Hepatocyte (in vitro differentiated cells): ENCODE measurements around the gene ZFAND5. TPM values are rescaled to one million over a fixed set of nuclear protein-coding genes. Genes with fewer than 3 reads are reported as not detected.

Source experiments
- DNase-seq: peaks from one replicate; pipeline ENCODE4 v3.0.0-alpha.2; 2016; ENCODE audit warnings: low spot score
- H2AFZ ChIP-seq: fragments of 200-600 bp; sonication (generic); 2 replicates; pipeline ENCODE4 v1.6.0; 2016; ENCODE audit warnings: antibody characterized with exemption, mild to moderate bottlenecking
- H3K27ac ChIP-seq: fragments of 200-600 bp; sonication (generic); 2 replicates; pipeline ENCODE4 v1.5.1; 2016; ENCODE audit warnings: mild to moderate bottlenecking
- H3K27me3 ChIP-seq: fragments of 200-600 bp; sonication (generic); 2 replicates; pipeline ENCODE4 v1.6.1; 2016
- H3K36me3 ChIP-seq: fragments of 200-600 bp; sonication (generic); replicated peaks from 2 replicates; pipeline ENCODE4 v1.5.1; 2016; ENCODE audit warnings: low read depth; ENCODE audit not compliant: insufficient read depth
- H3K4me1 ChIP-seq: fragments of 200-600 bp; sonication (generic); 2 replicates; pipeline ENCODE4 v1.5.1; 2016; ENCODE audit warnings: mild to moderate bottlenecking, moderate library complexity; ENCODE audit not compliant: insufficient read depth
- H3K4me2 ChIP-seq: fragments of 200-600 bp; sonication (generic); 2 replicates; pipeline ENCODE4 v1.6.0; 2016
- H3K4me3 ChIP-seq: fragments of 200-600 bp; sonication (generic); 2 replicates; pipeline ENCODE4 v1.5.1; 2016; ENCODE audit warnings: mild to moderate bottlenecking
- H3K79me2 ChIP-seq: fragments of 200-600 bp; sonication (generic); 2 replicates; pipeline ENCODE4 v1.6.0; 2017; ENCODE audit warnings: mild to moderate bottlenecking
- H3K9me2 ChIP-seq: fragments of 200-600 bp; sonication (generic); replicated peaks from 2 replicates; pipeline ENCODE4 v1.6.0; 2017; ENCODE audit warnings: mild to moderate bottlenecking; ENCODE audit not compliant: insufficient read depth
- H3K9me3 ChIP-seq: fragments of 200-600 bp; sonication (generic); 2 replicates; pipeline ENCODE4 v1.5.1; 2016; ENCODE audit warnings: low read depth, mild to moderate bottlenecking
- H4K20me1 ChIP-seq: fragments of 200-600 bp; sonication (generic); 2 replicates; pipeline ENCODE4 v1.6.0; 2016; ENCODE audit warnings: mild to moderate bottlenecking; ENCODE audit not compliant: insufficient read depth, poor library complexity, severe bottlenecking
- EZH2 ChIP-seq: fragments of 200-600 bp; sonication (generic); IDR thresholded peaks from 2 replicates; pipeline ENCODE4 v1.6.1; 2016; ENCODE audit warnings: antibody characterized with exemption, mild to moderate bottlenecking, borderline replicate concordance
- EZH2phosphoT487 ChIP-seq: fragments of 200-600 bp; sonication (generic); IDR thresholded peaks from one replicate; pipeline ENCODE4 v1.6.1; 2018; ENCODE audit warnings: antibody characterized with exemption, mild to moderate bottlenecking, low read depth, moderate library complexity; ENCODE audit not compliant: unreplicated experiment, severe bottlenecking
- WGBS: methylation state at CpG from one replicate; pipeline ENCODE4 v1.1.6; 2016; ENCODE audit warnings: low lambda C conversion rate; ENCODE audit errors: missing lambda C conversion rate; 5-methylcytosine and 5-hydroxymethylcytosine counted together
- polyA plus RNA-seq: library from polyadenylated mRNA; unstranded; fragments of >200 nt; fragmentation: Nextera tagmentation; extraction: Ambion mirVana; gene quantifications from 2 replicates; pipeline ENCODE4 v1.2.1, GENCODE V29; 2016
- total RNA-seq: library from RNA; depleted of rRNA; stranded (reverse); fragments of >200 nt; gene quantifications from 2 replicates; pipeline ENCODE4 v1.2.3, GENCODE V29; 2014
- TF ChIP-seq, protein P1 (sequence below): fragments of 200-600 bp; sonication (generic); IDR thresholded peaks from 2 replicates; pipeline ENCODE4 v1.5.1; 2016; ENCODE audit warnings: antibody characterized with exemption, mild to moderate bottlenecking; ENCODE audit not compliant: poor library complexity

Gene ZFAND5
- total and polyA plus RNA-seq, 2 experiments from 2014 or later, result 208 to 288 TPM

DNA sequence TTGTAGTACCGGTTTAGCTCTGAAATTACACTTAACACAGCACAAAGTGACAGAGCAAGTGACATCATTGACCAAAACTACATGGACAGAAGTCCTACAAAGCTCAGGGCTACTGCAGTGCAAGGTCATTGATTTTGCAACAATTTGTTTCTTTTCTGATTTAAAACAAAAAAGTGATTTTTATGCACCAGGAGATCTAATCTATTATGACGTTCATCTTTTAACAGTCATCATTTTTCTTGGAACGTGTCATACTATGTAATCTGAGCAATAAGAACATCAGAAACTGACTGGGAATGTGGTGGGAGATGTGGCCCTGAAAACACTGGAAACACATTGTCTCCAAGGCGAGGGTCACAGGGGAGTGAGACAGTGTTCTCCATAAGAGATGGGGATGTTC, 17.4 kb upstream of the ZFAND5 start:
- no peaks in the 10 kb centered on the region for H3K4me1 ChIP-seq
- TF ChIP-seq EZH2 (no peak), EZH2phosphoT487 (no peak)
- TF ChIP-seq, protein P1, sequence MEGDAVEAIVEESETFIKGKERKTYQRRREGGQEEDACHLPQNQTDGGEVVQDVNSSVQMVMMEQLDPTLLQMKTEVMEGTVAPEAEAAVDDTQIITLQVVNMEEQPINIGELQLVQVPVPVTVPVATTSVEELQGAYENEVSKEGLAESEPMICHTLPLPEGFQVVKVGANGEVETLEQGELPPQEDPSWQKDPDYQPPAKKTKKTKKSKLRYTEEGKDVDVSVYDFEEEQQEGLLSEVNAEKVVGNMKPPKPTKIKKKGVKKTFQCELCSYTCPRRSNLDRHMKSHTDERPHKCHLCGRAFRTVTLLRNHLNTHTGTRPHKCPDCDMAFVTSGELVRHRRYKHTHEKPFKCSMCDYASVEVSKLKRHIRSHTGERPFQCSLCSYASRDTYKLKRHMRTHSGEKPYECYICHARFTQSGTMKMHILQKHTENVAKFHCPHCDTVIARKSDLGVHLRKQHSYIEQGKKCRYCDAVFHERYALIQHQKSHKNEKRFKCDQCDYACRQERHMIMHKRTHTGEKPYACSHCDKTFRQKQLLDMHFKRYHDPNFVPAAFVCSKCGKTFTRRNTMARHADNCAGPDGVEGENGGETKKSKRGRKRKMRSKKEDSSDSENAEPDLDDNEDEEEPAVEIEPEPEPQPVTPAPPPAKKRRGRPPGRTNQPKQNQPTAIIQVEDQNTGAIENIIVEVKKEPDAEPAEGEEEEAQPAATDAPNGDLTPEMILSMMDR, result no peak

DNA sequence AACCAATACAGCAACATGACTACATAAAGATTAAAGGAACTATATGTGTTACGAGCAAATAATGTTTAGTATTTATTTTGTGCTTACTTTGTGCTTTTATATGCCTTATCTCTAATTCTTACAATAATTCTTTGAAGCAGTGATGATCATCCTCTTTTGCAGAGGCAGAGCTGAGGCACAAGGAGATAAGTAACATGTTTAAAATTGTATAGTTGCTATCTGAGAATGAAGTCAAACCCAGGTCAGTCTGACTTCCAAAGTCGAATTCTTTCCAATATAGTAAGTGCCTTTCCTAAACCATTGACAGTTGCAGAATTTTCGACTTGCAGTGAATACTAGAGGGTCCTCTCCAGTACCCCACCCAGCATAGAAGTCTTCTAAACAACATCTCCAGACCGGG, 12.0 kb upstream of the ZFAND5 start:
- 87% methylated on average over 4 of the region's 4 CpGs for WGBS
- no peaks in the 10 kb centered on the region for H3K9me2 ChIP-seq
- H3K9me3 ChIP-seq, result no peaks in the 10 kb centered on the region

More for the DNA sequence above, 17.4 kb upstream of the ZFAND5 start:
- no peak overlapping the region for H2AFZ ChIP-seq
- DNase-seq, result no peak
- H3K4me3 ChIP-seq, result no peak overlapping the region
- H3K79me2 ChIP-seq, result no peaks in the 10 kb centered on the region
- no peak overlapping the region for H3K4me2 ChIP-seq
- 84% methylated on average over 4 of the region's 4 CpGs for WGBS
- H3K36me3 ChIP-seq, result no peaks in the 10 kb centered on the region
- H3K9me2 ChIP-seq, result no peaks in the 10 kb centered on the region
- H3K27ac ChIP-seq, result no peak overlapping the region
- H3K9me3 ChIP-seq, result no peaks in the 10 kb centered on the region
- no peaks in the 10 kb centered on the region for H4K20me1 ChIP-seq
- no peaks in the 10 kb centered on the region for H3K27me3 ChIP-seq

DNA sequence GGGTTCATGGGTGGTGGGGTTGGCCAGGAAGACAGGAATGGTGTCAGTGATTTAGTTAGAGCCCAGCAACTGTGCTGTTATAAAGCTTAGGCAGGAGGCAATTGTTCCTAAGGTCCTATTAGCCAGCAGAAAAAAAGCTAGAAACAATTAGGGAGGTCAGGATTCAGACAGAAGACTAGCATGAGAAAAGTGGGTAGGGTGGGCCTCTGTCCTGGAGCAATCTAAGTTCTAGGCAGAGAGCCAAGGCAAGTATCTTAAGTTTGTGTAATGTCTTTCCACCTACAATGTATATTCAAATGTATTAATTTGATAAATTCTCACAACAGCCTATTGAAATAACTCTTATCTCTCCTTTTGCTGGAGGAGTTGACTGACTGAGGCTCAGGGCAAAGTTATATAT, 6.1 kb upstream of the ZFAND5 start:
- Histone ChIP-seq H3K9me2 (no peaks in the 10 kb centered on the region), H3K27me3 (no peaks in the 10 kb centered on the region), H3K27ac (no peak overlapping the region), H3K4me2 (no peak overlapping the region), H3K36me3 (no peaks in the 10 kb centered on the region), H3K4me1 (peaks cover 5% of the 10 kb centered on the region), H4K20me1 (no peaks in the 10 kb centered on the region), H3K9me3 (no peaks in the 10 kb centered on the region), H2AFZ (no peak overlapping the region), H3K4me3 (no peak overlapping the region), H3K79me2 (no peaks in the 10 kb centered on the region)
- TF ChIP-seq EZH2phosphoT487 (no peak), EZH2 (no peak)
- TF ChIP-seq, protein P1, result no peak
- no peak for DNase-seq

More for the DNA sequence above, 12.0 kb upstream of the ZFAND5 start:
- Histone ChIP-seq H3K27me3 (no peaks in the 10 kb centered on the region), H3K4me3 (no peak overlapping the region), H3K4me2 (no peak overlapping the region), H3K27ac (no peak overlapping the region), H2AFZ (no peak overlapping the region), H3K4me1 (no peaks in the 10 kb centered on the region), H3K36me3 (no peaks in the 10 kb centered on the region), H3K79me2 (no peaks in the 10 kb centered on the region), H4K20me1 (no peaks in the 10 kb centered on the region)
- TF ChIP-seq EZH2, result no peak
- no peak for TF ChIP-seq EZH2phosphoT487
- TF ChIP-seq, protein P1, result no peak
- no peak for DNase-seq
